ENCODE measurements around the gene KSR2. TPM values are rescaled to one million over a fixed set of nuclear protein-coding genes. Genes with fewer than 3 reads are reported as not detected.

KSR2 gene
- total RNA-seq, 1 donor from 2014 or later = 0.25 TPM

DNA sequence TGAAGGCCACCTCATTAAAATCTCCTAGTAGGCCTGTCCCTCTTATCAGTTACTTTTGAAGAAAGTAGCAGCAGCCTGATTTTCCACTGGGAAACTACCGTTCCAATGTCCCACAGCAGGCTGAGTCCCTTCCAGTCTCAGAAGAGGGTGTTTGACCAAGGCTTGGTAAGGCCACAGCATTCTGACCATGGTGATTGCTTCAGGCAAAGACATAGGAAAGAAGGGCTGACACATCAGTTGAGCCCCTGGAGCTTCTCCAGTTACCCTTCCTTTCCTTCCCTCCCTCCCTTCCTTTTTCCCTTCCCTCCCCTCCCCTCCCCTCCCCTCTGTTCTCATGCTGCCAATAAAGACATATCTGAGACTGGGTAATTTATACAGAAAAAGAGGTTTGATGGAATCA lies 373.0 kb downstream of the KSR2 start:
- no peak overlapping the region for H3K27ac ChIP-seq
- no peak for TF ChIP-seq POLR2A (IDR thresholded peaks at IDR 0.05)
- TF ChIP-seq, protein P1, sequence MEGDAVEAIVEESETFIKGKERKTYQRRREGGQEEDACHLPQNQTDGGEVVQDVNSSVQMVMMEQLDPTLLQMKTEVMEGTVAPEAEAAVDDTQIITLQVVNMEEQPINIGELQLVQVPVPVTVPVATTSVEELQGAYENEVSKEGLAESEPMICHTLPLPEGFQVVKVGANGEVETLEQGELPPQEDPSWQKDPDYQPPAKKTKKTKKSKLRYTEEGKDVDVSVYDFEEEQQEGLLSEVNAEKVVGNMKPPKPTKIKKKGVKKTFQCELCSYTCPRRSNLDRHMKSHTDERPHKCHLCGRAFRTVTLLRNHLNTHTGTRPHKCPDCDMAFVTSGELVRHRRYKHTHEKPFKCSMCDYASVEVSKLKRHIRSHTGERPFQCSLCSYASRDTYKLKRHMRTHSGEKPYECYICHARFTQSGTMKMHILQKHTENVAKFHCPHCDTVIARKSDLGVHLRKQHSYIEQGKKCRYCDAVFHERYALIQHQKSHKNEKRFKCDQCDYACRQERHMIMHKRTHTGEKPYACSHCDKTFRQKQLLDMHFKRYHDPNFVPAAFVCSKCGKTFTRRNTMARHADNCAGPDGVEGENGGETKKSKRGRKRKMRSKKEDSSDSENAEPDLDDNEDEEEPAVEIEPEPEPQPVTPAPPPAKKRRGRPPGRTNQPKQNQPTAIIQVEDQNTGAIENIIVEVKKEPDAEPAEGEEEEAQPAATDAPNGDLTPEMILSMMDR (IDR thresholded peaks at IDR 0.05) = no peak
- TF ChIP-seq POLR2AphosphoS5 (IDR thresholded peaks at IDR 0.05; ENCODE audit: insufficient read depth in 1 of 2, low read depth in 1 of 2) = no peak
- no peaks in the 10 kb centered on the region for H3K4me1 ChIP-seq
- no peaks in the 10 kb centered on the region for H3K27me3 ChIP-seq
- intact Hi-C loops (cut with DNase I) = no loop called here
- no peak for DNase-seq (ENCODE audit: extremely low spot score in 2 of 2)
- H3K36me3 ChIP-seq = no peaks in the 10 kb centered on the region
- H3K4me3 ChIP-seq = no peak overlapping the region
- H3K9me3 ChIP-seq = no peaks in the 10 kb centered on the region

DNA sequence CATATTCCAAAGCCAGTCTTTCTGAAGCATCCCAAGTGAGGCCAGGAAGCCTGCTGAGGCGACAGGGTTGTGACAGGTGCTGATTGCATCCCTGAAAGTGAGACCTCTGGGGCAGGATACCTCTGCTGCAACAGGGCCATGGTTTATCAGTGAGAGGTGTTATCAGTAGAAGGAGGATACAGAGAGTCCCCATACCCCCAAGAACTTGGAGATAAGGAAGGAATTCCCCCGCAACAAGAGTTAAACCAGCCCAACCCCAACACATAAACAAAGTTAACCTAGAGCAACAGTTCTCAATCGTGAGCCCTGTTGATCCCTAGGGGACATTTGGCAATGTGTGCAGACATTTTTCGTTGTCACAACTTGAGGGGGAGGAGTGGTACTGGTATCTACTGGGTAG lies 374.3 kb downstream of the KSR2 start:
- Histone ChIP-seq H3K27ac (no peak overlapping the region), H3K36me3 (no peaks in the 10 kb centered on the region), H3K4me1 (no peaks in the 10 kb centered on the region), H3K27me3 (no peaks in the 10 kb centered on the region), H3K4me3 (no peak overlapping the region), H3K9me3 (no peaks in the 10 kb centered on the region)
- DNase-seq (ENCODE audit: extremely low spot score in 2 of 2) = no peak
- intact Hi-C loops (cut with DNase I) = no loop called here
- TF ChIP-seq, protein P1 (IDR thresholded peaks at IDR 0.05) = no peak
- TF ChIP-seq POLR2AphosphoS5 (IDR thresholded peaks at IDR 0.05; ENCODE audit: insufficient read depth in 1 of 2, low read depth in 1 of 2) (no peak), POLR2A (IDR thresholded peaks at IDR 0.05) (no peak)

DNA sequence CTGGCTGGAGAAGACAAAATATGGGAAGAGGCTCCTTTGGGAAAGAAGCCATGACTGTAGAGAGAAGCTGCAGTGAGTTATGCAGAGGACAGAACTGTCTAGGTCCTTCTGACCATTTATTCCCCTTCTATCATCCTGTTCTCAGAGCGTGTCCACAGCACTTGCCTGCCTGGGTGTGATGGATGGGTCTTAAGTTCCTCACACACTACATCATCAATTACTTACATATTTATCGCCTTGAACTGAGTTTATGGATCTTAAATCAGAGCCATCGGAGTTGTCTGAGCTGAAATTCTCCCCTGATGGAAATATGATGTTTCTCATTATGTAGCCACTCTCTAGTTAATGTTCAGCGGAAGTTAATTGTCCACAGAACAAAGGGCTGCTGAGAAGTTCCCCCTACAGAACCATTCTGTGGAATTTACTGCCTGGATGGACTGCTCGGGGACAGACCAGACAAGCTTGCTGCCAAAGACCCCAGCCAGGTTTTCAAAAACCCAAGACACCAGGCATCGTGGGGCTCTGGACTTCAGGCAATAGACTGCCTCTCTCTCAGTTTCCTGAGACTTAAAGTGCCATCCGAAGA lies 374.9 kb downstream of the KSR2 start:
- Histone ChIP-seq H3K36me3 (no peaks in the 10 kb centered on the region), H3K27ac (no peak overlapping the region), H3K9me3 (no peaks in the 10 kb centered on the region), H3K4me1 (no peaks in the 10 kb centered on the region), H3K27me3 (no peaks in the 10 kb centered on the region), H3K4me3 (no peak overlapping the region)
- no peak for DNase-seq (ENCODE audit: extremely low spot score in 2 of 2)
- intact Hi-C loops (cut with DNase I) = no loop called here
- TF ChIP-seq POLR2AphosphoS5 (IDR thresholded peaks at IDR 0.05; ENCODE audit: insufficient read depth in 1 of 2, low read depth in 1 of 2) (no peak), POLR2A (IDR thresholded peaks at IDR 0.05) (no peak)
- TF ChIP-seq, protein P1 (IDR thresholded peaks at IDR 0.05) = no peak

DNA sequence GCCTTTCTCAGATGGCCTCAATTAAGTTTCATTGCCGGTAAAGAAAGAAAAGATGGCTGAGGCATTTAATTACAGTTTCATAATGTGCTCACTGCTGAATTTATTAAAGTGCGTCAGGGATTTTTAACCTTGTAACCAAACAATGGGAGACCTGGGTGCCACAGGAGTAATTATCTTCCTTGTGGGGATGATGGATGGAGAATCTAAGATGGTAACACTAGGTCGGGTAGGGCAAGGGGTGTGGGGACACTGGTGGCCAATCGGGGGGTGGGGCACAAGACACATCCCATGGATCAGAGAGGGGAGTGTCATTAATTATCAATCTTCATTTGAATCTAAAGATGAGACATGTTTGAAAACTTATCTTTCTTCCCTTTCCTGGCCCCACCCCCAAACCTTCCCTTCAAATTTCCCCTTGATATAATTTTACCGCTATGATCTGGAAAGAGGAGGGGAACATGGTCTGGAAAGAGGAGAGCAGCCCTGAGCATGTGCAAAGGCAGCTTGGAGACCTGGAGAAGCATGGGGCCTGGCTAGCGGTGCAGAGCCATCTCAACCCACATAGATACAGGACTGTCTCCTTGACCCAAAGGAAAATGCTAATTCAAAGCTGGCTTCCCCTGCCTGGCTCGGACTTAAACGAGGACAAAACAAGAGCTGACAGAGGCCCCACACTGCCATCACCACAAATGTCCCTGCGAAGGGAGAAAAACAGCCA lies 376.0 kb downstream of the KSR2 start:
- Histone ChIP-seq H3K27me3 (no peaks in the 10 kb centered on the region), H3K4me3 (no peak overlapping the region), H3K27ac (no peak overlapping the region), H3K36me3 (no peaks in the 10 kb centered on the region), H3K4me1 (no peaks in the 10 kb centered on the region), H3K9me3 (no peaks in the 10 kb centered on the region)
- intact Hi-C loops (cut with DNase I) = no loop called here
- no peak for DNase-seq (ENCODE audit: extremely low spot score in 2 of 2)
- no peak for TF ChIP-seq POLR2AphosphoS5 (IDR thresholded peaks at IDR 0.05; ENCODE audit: insufficient read depth in 1 of 2, low read depth in 1 of 2)
- TF ChIP-seq POLR2A (IDR thresholded peaks at IDR 0.05) = no peak

DNA sequence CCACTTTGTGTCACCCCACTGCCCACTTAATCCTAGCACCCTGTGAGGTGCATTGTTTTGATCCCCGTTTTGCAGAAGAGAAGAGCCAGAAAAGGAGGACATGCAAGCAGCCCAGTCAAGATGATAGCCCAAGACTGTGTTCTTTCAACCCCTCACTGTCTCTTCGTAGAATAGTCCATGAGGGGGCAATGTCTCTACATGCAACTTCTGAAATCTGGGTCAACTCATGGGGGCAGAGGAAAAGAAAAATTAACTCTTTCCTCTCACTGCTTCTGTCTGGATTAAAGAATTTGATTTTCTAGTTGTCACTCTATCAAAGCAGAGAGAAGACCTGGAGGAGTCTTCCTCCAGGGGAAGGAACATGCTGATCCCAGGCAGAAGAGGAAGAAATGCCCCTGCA lies 377.8 kb downstream of the KSR2 start:
- no peak for DNase-seq (ENCODE audit: extremely low spot score in 2 of 2)
- no peak overlapping the region for H3K27ac ChIP-seq
- intact Hi-C loops (cut with DNase I) = no loop called here
- H3K4me1 ChIP-seq = no peaks in the 10 kb centered on the region
- no peak overlapping the region for H3K4me3 ChIP-seq
- H3K9me3 ChIP-seq = no peaks in the 10 kb centered on the region
- TF ChIP-seq, protein P1 (IDR thresholded peaks at IDR 0.05) = no peak
- TF ChIP-seq POLR2A (IDR thresholded peaks at IDR 0.05) (no peak), POLR2AphosphoS5 (IDR thresholded peaks at IDR 0.05; ENCODE audit: insufficient read depth in 1 of 2, low read depth in 1 of 2) (no peak)
- H3K27me3 ChIP-seq = no peaks in the 10 kb centered on the region
- H3K36me3 ChIP-seq = no peaks in the 10 kb centered on the region
